ENCODE measurements around the gene ADTRP. TPM values are rescaled to one million over a fixed set of nuclear protein-coding genes. Genes with fewer than 3 reads are reported as not detected.
"Not testable (repeated sequence)": the region's sequence is repeated elsewhere in the genome, so short reads cannot be mapped to it uniquely, and the experiment has no call there.

Gene ADTRP
- total RNA-seq, 1 donor from 2014 or later, result 0.85 TPM

DNA sequence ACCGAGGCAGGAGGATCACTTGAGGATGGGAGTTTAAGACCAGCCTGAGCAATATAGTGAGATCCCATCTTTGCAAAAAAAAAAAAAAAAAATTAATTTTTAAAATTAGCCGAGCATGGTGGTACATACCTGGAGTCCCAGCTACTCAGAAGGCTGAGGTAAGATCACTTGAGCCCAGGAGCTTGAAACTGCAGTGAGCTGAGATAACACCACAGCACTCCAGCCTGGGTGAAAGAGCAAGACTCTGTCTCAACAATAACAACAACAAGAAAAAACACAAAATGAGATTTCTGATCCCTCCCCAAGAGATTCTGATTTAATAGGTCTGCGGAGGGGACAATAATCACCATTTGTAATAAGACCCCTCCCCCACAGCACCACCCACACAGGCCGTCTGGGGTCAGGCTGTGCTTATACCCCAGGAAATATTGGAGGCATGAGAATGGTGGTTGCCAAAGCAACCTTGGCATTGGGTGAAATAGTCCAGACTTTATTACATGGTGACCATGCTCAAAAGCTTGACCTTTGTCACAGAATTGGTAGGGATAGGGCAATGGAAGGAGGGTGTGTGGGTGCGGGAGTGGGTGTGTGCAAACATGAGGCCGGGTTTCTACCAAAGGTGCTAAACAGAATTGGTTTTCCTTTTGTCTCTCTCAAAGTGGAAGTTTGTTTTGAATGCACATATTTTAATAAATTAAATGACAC, 24.4 kb upstream of the ADTRP start:
- DNase-seq, result no peak

GRCh38 chr6:11800531-11800930, 21.9 kb upstream of the ADTRP start:
- not testable (repeated sequence) for DNase-seq

DNA sequence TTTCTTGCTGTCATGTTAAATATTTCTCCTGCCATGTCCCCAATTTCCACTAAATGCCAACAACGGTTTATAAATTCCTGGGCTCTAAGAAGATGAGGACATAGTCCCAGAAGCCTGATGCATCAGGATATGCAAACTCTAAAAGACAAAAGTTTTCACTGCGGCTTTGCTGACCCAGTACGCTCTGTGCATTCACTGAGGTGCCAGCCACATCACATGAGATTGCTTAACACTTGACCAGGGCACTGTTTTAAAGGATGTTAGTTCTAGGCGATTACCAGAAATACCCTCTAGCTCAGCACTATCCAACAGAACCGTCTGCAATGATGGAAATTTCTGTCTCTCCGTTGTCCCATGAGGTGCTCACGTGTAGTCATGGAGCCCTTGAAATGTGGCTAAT, 19.9 kb upstream of the ADTRP start:
- DNase-seq, result no peak

- DNase-seq, result no peak
Measured at GRCh38 chr6:11798096-11798495, 19.5 kb upstream of the ADTRP start.

DNA sequence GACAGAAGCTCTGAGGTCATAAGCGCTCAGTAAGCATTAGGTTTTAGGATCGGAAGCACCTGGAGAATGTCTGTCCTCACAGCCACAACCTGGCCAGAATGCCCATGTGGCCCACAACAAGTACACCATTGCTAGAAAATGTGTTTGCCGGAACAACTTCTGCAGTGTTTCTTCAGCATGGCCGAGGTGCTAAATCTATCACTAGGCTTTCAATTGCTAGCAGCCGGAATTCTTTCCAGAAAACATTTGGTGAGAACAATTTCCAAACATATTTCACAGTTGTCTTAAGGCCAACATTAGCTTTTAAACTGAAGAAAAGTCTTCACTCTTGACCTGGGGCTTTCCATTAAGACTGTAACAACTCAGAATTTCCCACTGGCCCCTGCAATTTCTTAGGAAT, 18.2 kb upstream of the ADTRP start:
- DNase-seq, result no peak

- DNase-seq, result no peak
Measured at GRCh38 chr6:11795403-11795802, 16.8 kb upstream of the ADTRP start.

GRCh38 chr6:11793277-11793676, 14.7 kb upstream of the ADTRP start:
- DNase-seq, result no peak

DNA sequence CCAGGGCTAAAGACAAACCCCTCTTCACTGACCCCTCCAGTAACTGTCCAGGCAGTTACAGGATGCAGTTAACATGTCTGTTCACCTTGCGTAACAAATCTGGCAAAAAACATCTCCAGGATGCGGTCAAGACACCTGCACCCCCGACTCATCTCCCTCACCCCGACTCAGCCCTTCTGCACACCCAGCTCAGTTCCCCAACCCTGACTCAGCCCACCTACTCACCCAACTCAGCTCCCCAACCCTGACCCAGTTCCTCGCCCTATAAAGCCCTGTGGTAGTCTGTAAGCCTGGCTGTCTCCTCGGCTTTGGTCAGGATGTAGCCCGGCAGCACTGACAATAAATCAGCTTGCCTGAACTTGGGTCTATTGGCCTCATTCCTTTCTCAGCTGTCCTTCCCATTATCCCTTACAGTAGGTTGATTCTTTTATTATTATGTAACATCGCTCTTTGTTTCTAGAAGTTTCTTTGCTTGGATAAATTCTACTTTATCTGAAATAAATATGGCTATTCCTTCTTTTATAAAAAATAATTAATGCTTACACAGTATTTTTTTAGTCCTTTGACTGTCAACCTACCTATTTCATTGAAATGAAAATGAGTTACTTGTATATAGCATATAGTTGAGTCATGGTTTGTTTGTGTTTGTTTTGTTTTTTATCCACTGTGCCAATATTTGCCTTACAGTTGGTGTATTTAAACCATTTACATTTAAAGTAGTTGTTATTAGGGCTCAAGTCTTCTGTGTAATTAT, 12.9 kb upstream of the ADTRP start:
- DNase-seq, result no peak

- no peak for DNase-seq
Measured at GRCh38 chr6:11789744-11790143, 11.1 kb upstream of the ADTRP start.

- DNase-seq, result no peak
Measured at GRCh38 chr6:11788043-11788442, 9.4 kb upstream of the ADTRP start.

GRCh38 chr6:11785774-11786579, 7.4 kb upstream of the ADTRP start:
- DNase-seq, result no peak

- no peak for DNase-seq
Measured at GRCh38 chr6:11785415-11785773, 6.8 kb upstream of the ADTRP start.

DNA sequence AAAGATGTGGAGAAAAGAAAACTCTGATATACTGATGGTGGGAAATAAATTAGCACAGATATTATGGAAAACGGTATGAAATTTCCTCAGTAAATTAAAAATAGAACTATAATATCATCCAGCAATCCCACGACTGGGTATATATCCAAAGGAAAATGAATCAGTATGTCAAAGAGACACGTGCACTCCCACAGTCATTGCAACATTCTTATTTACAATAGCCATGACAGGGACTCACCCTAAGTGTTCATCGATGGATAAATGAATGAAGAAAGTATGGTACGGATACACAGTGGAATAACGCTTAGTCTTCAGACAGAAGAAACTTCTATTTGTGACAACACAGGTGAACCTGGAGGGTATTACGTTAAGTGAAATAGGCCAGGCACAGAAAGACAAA, 5.7 kb upstream of the ADTRP start:
- DNase-seq, result no peak

DNA sequence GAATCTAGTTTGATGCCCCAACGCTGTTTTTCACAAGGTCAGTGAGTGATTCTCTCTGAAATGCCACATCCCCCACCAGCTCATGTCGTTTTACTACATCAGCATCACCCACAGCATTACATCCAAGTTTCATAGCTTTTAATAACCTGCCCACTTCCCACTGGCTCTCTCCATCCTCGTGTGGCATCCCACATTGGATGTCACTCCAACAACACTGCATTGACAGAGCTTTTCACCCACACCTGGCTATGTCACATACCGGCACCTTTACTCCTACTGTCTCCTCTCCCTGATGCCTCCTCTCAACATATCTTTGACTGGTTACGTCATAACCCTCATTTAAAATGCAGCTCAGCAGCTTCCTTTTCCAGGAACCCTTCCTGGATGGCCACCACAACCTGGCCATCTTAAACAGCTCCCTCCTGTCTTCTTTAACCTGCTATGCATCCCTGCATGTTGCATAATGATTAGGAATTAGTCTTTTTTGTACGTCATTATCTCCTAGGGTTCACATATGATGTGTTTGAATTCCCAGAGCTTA, 5.0 kb upstream of the ADTRP start:
- DNase-seq, result no peak

- no peak for DNase-seq
Measured at GRCh38 chr6:11782524-11782923, 3.9 kb upstream of the ADTRP start.

DNA sequence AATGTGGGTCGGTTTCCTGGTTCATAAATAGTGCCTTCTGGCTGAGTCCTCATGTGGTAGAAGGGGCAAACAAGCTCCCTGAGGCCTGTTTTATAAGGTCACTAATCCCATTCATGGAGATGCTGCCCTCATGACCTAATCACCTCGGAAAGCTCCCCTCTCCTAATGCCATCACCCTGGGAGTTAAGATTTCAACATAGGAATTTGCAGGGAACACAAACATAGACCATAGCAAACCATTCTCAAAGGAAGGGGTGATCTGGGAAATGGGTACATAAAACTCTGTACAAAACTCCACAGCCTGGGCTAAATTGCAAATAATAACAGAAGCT, 1.5 kb upstream of the ADTRP start:
- no peak for DNase-seq

GRCh38 chr6:11779329-11780096, 910 bp upstream of the ADTRP start:
- no peak for DNase-seq

DNA sequence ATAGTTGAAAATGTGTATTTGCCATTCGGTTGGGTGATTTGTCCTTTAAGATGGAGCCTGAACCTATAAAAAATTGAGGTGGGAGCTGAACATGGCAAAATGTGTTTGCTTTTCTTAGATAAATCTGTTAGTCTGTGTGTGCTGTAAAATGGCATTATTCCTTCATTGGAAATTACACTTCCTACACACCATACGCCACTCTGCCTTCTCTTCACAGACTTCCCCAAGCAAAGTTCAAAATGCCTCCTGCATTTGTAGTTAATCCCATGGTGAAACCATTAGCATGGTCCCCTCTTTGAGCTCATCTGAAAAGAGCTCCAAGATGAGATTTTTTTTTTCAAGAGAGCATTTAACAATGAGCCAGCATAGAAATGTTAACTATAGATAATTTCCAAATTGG, 567 bp downstream of the ADTRP start:
- DNase-seq, result no peak

DNA sequence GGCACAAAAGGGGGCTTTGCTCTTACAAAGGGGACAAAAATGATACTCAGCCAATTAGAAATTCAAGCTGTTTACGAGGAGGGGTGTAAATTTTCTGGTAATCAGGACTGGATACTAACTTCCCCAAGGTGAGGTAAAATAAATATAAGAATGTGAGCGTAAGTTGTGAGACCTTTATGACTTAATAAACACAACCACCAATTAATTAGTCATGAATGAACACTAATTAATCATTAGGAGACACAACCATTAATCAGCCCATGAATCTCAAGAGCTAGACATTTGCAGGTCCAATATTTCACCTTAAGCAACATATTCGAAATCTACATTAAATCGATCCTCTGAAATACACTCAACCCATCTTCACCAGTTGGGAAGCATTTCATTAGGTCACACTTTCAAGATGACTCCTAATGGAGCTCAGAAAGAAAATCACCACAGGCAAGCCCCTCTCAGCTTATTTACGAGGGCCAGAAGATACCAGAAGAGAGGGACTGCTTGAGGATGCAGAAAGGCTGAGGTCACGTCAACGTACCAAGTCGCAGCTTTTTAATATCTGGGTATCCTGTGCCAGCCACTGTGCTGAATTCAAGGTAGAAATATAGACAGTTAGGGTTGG, 2.7 kb downstream of the ADTRP start:
- no peak for DNase-seq

DNA sequence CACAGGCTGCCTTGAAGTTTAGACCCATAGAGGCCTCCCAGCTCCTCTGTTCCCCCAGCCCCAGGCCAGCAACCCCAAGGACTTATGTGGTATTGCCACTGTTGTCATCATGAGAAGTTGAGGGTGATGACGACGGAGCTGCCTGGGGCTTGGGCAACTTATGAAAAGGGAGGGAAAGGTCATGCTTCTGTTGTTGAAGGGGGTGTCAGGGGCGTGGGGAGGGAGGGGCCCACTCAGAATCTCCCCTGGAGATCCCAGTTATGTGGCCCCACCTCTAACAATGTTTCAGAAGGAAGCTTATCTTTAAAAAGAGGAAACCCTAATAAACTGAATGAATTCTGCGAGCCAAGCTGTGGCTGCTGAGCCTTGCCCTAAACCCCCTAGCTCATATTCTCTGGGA, 4.2 kb downstream of the ADTRP start:
- no peak for DNase-seq

DNA sequence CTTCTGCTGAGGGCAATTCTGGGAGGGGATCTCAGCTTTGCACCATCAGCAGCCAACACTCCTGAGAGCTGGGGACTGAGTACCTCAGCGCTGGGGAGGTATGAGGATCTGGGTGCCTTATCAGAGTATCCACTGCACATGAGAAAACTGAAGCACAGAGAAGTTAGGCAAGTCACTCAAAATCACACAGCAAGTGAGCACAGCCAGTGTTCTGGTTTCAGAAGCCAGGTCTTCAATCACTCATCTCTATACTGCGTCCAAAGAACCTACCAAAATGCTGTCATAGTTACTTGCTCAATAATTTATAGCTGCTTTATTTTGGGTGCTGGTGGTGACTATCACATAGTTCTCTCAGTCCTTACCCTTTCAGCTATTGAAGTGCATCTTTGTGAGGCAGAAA, 5.0 kb downstream of the ADTRP start:
- no peak for DNase-seq

- DNase-seq, result no peak
Measured at GRCh38 chr6:11773013-11773412, 5.6 kb downstream of the ADTRP start.
